ENCODE results near the gene PIK3CD.

The PIK3CD gene

DNA sequence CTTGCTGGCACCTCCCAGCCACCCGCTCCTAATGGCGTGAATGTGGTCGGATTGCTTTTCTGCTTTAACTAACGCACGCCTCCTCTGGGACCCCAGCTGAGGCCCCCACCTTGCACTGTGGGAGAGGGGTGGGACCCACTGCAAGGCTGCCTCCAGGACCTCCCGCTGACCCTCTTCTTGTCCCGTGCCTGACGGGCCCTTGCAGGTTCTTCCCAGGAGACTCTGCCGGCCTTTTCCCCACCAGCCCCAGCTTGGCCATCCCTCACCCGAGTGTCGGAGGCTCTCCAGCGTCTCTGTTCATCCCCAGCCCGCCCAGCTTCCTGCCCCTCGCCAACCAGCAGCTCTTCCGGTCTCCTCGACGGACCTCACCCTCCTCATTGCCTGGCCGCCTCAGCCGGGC is 44.2 kb upstream of the PIK3CD start:
- H3K36me3 ChIP-seq (ENCODE audit: control insufficient read depth, insufficient read depth, low read length): no peaks in the 10 kb centered on the region
- no peaks in the 10 kb centered on the region for H3K9me3 ChIP-seq (ENCODE audit: control insufficient read depth, low read length)

DNA sequence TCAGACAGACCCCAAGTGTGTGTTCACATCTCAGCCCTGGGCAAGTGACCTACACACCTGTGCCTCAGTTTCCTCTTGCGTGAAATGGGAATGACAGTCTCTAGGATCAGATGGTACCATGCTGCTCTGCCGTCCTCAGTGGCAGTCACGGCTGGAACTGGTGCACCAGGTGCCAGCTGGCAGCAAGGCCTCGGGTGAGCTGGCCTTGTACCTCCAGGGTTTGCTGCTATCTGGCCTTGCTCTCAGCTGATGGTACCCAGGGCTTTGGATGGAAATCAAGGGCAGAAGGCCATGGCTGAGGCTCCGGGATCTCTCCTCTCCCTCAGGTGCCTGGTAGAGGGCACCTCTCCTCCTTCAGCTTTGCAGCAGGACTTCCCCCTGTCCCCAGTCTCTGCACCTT is 41.5 kb upstream of the PIK3CD start:
- H3K4me1 ChIP-seq (ENCODE audit: control insufficient read depth, insufficient read depth, low read length, poor library complexity, severe bottlenecking): no peaks in the 10 kb centered on the region
- no peak overlapping the region for H3K4me3 ChIP-seq (ENCODE audit: insufficient read depth, low read depth, low read length, poor library complexity, severe bottlenecking)
- no peak overlapping the region for H3K27ac ChIP-seq (ENCODE audit: insufficient read depth, low read length, poor library complexity, severe bottlenecking)
- no peak for DNase-seq
- H3K36me3 ChIP-seq (ENCODE audit: control insufficient read depth, insufficient read depth, low read length): peaks cover 9% of the 10 kb centered on the region
- H3K27me3 ChIP-seq (replicated peaks; ENCODE audit: control insufficient read depth, insufficient read depth, low read length, poor library complexity, severe bottlenecking): no peaks in the 10 kb centered on the region
- H3K9me3 ChIP-seq (ENCODE audit: control insufficient read depth, low read length): no peaks in the 10 kb centered on the region

More for the DNA sequence above, 44.2 kb upstream of the PIK3CD start:
- no peak overlapping the region for H3K27ac ChIP-seq (ENCODE audit: insufficient read depth, low read length, poor library complexity, severe bottlenecking)
- DNase-seq: no peak
- H3K4me1 ChIP-seq (ENCODE audit: control insufficient read depth, insufficient read depth, low read length, poor library complexity, severe bottlenecking): no peaks in the 10 kb centered on the region
- H3K27me3 ChIP-seq (replicated peaks; ENCODE audit: control insufficient read depth, insufficient read depth, low read length, poor library complexity, severe bottlenecking): no peaks in the 10 kb centered on the region
- H3K4me3 ChIP-seq (ENCODE audit: insufficient read depth, low read depth, low read length, poor library complexity, severe bottlenecking): no peak overlapping the region

GRCh38 chr1:9610548-9610947 is 41.0 kb upstream of the PIK3CD start:
- H3K4me3 ChIP-seq (ENCODE audit: insufficient read depth, low read depth, low read length, poor library complexity, severe bottlenecking): no peak overlapping the region
- H3K27ac ChIP-seq (ENCODE audit: insufficient read depth, low read length, poor library complexity, severe bottlenecking): no peak overlapping the region
- H3K27me3 ChIP-seq (replicated peaks; ENCODE audit: control insufficient read depth, insufficient read depth, low read length, poor library complexity, severe bottlenecking): no peaks in the 10 kb centered on the region
- H3K9me3 ChIP-seq (ENCODE audit: control insufficient read depth, low read length): no peaks in the 10 kb centered on the region
- H3K4me1 ChIP-seq (ENCODE audit: control insufficient read depth, insufficient read depth, low read length, poor library complexity, severe bottlenecking): no peaks in the 10 kb centered on the region
- peaks cover 9% of the 10 kb centered on the region for H3K36me3 ChIP-seq (ENCODE audit: control insufficient read depth, insufficient read depth, low read length)
- DNase-seq: no peak

DNA sequence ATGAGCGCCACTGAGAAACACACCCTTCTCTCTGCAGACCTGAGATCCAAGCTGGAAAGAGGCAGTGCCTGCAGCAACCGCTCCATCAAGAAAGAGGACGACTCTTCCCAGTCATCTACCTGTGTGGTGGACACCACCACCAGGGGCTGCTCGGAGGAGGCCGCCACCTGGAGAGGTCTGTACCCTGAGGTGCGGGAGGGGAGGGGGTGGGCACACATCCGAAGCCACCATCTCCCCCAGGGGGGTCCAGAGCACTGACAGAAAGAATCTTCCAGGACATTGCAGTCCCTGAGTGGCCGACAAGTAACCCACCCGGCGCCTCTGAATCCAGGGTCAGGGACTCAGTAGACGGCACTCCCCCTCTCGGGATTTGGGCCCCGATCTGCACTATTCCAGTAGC is 39.8 kb upstream of the PIK3CD start:
- no peak for DNase-seq
- H3K36me3 ChIP-seq (ENCODE audit: control insufficient read depth, insufficient read depth, low read length): peaks cover 9% of the 10 kb centered on the region
- H3K27me3 ChIP-seq (replicated peaks; ENCODE audit: control insufficient read depth, insufficient read depth, low read length, poor library complexity, severe bottlenecking): no peaks in the 10 kb centered on the region
- H3K27ac ChIP-seq (ENCODE audit: insufficient read depth, low read length, poor library complexity, severe bottlenecking): no peak overlapping the region
- H3K9me3 ChIP-seq (ENCODE audit: control insufficient read depth, low read length): no peaks in the 10 kb centered on the region
- H3K4me1 ChIP-seq (ENCODE audit: control insufficient read depth, insufficient read depth, low read length, poor library complexity, severe bottlenecking): no peaks in the 10 kb centered on the region
- H3K4me3 ChIP-seq (ENCODE audit: insufficient read depth, low read depth, low read length, poor library complexity, severe bottlenecking): no peak overlapping the region

- no peak overlapping the region for H3K27ac ChIP-seq (ENCODE audit: insufficient read depth, low read length, poor library complexity, severe bottlenecking)
- peaks cover 9% of the 10 kb centered on the region for H3K36me3 ChIP-seq (ENCODE audit: control insufficient read depth, insufficient read depth, low read length)
These were observed 39.2 kb upstream of the PIK3CD start for GRCh38 chr1:9612162-9612845.

GRCh38 chr1:9612871-9613624 is 38.5 kb upstream of the PIK3CD start:
- H3K27ac ChIP-seq (ENCODE audit: insufficient read depth, low read length, poor library complexity, severe bottlenecking): no peak overlapping the region
- H3K4me3 ChIP-seq (ENCODE audit: insufficient read depth, low read depth, low read length, poor library complexity, severe bottlenecking): no peak overlapping the region
- H3K36me3 ChIP-seq (ENCODE audit: control insufficient read depth, insufficient read depth, low read length): peaks cover 9% of the 10 kb centered on the region
- no peaks in the 10 kb centered on the region for H3K4me1 ChIP-seq (ENCODE audit: control insufficient read depth, insufficient read depth, low read length, poor library complexity, severe bottlenecking)
- no peak for DNase-seq
- no peaks in the 10 kb centered on the region for H3K27me3 ChIP-seq (replicated peaks; ENCODE audit: control insufficient read depth, insufficient read depth, low read length, poor library complexity, severe bottlenecking)
- no peaks in the 10 kb centered on the region for H3K9me3 ChIP-seq (ENCODE audit: control insufficient read depth, low read length)

More at GRCh38 chr1:9612162-9612845, 39.2 kb upstream of the PIK3CD start:
- Histone ChIP-seq H3K27me3 (replicated peaks; ENCODE audit: control insufficient read depth, insufficient read depth, low read length, poor library complexity, severe bottlenecking) (no peaks in the 10 kb centered on the region), H3K9me3 (ENCODE audit: control insufficient read depth, low read length) (no peaks in the 10 kb centered on the region), H3K4me3 (ENCODE audit: insufficient read depth, low read depth, low read length, poor library complexity, severe bottlenecking) (no peak overlapping the region), H3K4me1 (ENCODE audit: control insufficient read depth, insufficient read depth, low read length, poor library complexity, severe bottlenecking) (no peaks in the 10 kb centered on the region)
- DNase-seq: no peak

- H3K4me1 ChIP-seq (ENCODE audit: control insufficient read depth, insufficient read depth, low read length, poor library complexity, severe bottlenecking): no peaks in the 10 kb centered on the region
- no peaks in the 10 kb centered on the region for H3K27me3 ChIP-seq (replicated peaks; ENCODE audit: control insufficient read depth, insufficient read depth, low read length, poor library complexity, severe bottlenecking)
- no peak overlapping the region for H3K4me3 ChIP-seq (ENCODE audit: insufficient read depth, low read depth, low read length, poor library complexity, severe bottlenecking)
- no peak for DNase-seq
- no peaks in the 10 kb centered on the region for H3K9me3 ChIP-seq (ENCODE audit: control insufficient read depth, low read length)
- no peak overlapping the region for H3K27ac ChIP-seq (ENCODE audit: insufficient read depth, low read length, poor library complexity, severe bottlenecking)
- H3K36me3 ChIP-seq (ENCODE audit: control insufficient read depth, insufficient read depth, low read length): peaks cover 9% of the 10 kb centered on the region
These were observed 37.8 kb upstream of the PIK3CD start for GRCh38 chr1:9613625-9614299.

DNA sequence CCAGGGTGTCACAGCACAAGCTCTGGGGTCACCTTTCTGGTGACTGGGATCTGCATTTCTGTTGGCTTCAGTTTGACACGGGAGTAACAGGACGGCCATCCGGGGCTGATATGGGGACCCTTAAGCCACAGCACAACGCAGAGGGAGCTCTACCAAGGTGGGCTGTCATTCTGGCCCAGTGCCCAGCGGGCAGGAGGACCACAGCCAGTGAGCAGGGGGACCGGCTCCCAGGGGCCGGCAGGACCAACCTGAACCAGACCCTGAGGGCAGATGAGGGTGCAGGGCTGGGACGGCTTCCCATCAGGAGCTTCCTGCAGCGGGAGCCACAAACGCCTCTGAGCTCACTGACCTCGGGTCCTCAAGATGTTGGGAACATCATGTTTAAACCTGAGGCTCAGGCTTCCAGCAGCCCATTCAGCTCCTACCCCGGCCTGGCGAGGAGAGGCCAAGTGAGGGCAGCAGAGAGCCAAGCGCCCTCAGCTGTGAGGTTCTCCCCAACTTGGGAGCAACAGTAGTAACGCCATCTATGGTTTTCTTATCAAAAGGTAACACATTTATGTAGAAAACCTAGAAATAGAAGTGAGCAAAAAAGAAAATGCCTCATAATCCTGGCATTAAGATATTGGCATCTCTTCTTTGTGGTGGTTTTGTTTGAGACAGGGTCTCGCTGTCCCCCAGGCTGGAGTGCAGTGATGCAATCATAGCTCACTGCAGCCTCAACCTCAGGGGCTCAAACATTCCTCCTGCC is 36.0 kb upstream of the PIK3CD start:
- Histone ChIP-seq H3K36me3 (ENCODE audit: control insufficient read depth, insufficient read depth, low read length) (peaks cover 9% of the 10 kb centered on the region), H3K9me3 (ENCODE audit: control insufficient read depth, low read length) (no peaks in the 10 kb centered on the region), H3K4me1 (ENCODE audit: control insufficient read depth, insufficient read depth, low read length, poor library complexity, severe bottlenecking) (no peaks in the 10 kb centered on the region), H3K27me3 (replicated peaks; ENCODE audit: control insufficient read depth, insufficient read depth, low read length, poor library complexity, severe bottlenecking) (no peaks in the 10 kb centered on the region), H3K27ac (ENCODE audit: insufficient read depth, low read length, poor library complexity, severe bottlenecking) (no peak overlapping the region), H3K4me3 (ENCODE audit: insufficient read depth, low read depth, low read length, poor library complexity, severe bottlenecking) (no peak overlapping the region)
- peak in 1 of 3 donors; percentile 5 for DNase-seq

DNA sequence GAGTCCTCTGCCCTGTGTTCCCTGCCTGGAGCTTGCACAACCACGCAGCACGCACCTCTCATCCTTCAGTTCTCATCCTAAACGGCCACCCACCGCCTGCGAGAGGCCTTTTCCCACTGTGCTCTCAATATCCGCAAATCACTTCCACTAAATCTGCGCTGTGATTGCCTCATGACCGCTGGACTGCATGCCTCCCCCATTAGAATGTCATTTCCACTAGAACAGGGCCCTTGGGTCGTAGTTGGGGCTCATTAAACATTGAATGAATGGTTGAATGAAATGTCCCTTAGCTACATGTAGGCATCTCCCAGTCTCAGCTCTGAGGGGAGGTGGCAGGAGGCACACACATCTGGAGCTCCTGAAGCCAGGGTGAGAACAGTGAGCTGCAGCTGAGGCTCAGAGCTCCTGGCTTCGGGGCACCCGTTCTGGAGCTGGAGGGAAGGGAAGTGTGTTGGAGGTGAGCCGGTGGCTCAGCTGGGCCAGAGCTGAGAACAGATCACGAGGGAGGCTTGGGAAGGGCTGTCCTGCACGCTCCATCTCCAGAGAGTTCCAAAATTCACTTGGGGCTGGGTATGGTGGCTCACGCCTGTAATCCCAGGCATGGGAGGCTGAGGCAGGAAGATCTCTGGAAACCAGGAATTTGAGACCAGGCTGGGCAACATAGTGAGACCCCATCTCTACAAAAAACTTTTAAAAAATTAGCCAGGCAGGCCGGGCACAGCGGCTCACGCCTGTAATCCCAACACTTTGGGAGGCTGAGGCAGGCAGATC is 32.4 kb upstream of the PIK3CD start:
- DNase-seq: no peak
- Histone ChIP-seq H3K4me1 (ENCODE audit: control insufficient read depth, insufficient read depth, low read length, poor library complexity, severe bottlenecking) (no peaks in the 10 kb centered on the region), H3K36me3 (ENCODE audit: control insufficient read depth, insufficient read depth, low read length) (no peaks in the 10 kb centered on the region), H3K27me3 (replicated peaks; ENCODE audit: control insufficient read depth, insufficient read depth, low read length, poor library complexity, severe bottlenecking) (no peaks in the 10 kb centered on the region), H3K4me3 (ENCODE audit: insufficient read depth, low read depth, low read length, poor library complexity, severe bottlenecking) (no peak overlapping the region), H3K9me3 (ENCODE audit: control insufficient read depth, low read length) (no peaks in the 10 kb centered on the region), H3K27ac (ENCODE audit: insufficient read depth, low read length, poor library complexity, severe bottlenecking) (no peak overlapping the region)
